Neural crest cell (in vitro differentiated cells): ENCODE results near the gene STIM2. TPM values are rescaled to one million over a fixed set of nuclear protein-coding genes. Genes with fewer than 3 reads are reported as not detected.

Experiments
- DNase-seq: peaks from one replicate; pipeline ENCODE4 v3.0.0; 2021; ENCODE audit warnings: low read depth, mixed read lengths, low spot score
- H3K27ac Mint-ChIP-seq: one replicate; pipeline ENCODE4 v1.8.0; 2021; ENCODE audit warnings: mild to moderate bottlenecking, mixed read lengths; ENCODE audit not compliant: unreplicated experiment
- H3K27me3 Mint-ChIP-seq: 2 replicates; pipeline ENCODE4 v1.8.0; 2021; ENCODE audit warnings: low read depth, mild to moderate bottlenecking, mixed read lengths
- H3K36me3 Mint-ChIP-seq: 2 replicates; pipeline ENCODE4 v1.8.0; 2021; ENCODE audit warnings: low read depth, mild to moderate bottlenecking, mixed read lengths
- H3K4me1 Mint-ChIP-seq: 2 replicates; pipeline ENCODE4 v1.8.0; 2021; ENCODE audit warnings: mixed read lengths
- H3K4me3 Mint-ChIP-seq: one replicate; pipeline ENCODE4 v1.8.0; 2021; ENCODE audit warnings: mild to moderate bottlenecking, mixed read lengths
- H3K9me3 Mint-ChIP-seq: 2 replicates; pipeline ENCODE4 v1.8.0; 2021; ENCODE audit warnings: mixed read lengths
- total RNA-seq: library from RNA; stranded (reverse); gene quantifications from 2 replicates; pipeline ENCODE4 v1.2.1, GENCODE V29; 2021
- TF ChIP-seq, protein P1 (sequence below): fragments of 200-600 bp; sonication (generic); conservative IDR thresholded peaks from 2 replicates; pipeline ENCODE4 v1.5.0; 2021; ENCODE audit warnings: antibody characterized with exemption, mild to moderate bottlenecking

STIM2 gene
- total RNA-seq, 1 donor from 2014 or later = 30.5 TPM

DNA sequence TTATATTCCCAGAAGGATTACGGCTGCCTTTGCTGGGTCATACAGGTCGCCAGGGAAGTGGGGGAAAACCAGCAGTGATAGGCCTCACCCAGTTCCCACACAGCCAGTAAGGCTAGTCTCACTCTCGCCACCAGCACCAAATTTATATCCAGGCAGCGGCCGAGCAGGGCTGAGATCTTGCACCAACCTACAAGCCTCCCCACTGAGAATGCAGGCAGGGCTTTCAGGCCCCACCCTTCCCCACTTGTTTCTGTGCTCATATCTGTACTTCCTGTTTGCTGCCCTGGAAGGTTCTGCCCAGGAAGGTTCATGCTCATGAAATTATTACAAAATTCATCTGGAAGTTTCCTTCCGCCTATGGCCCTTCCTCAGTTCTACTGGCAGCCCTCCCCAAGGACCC is 179.7 kb downstream of the STIM2 start:
- Mint-ChIP-seq H3K4me1 (no peaks in the 10 kb centered on the region), H3K27me3 (peaks cover 8% of the 10 kb centered on the region), H3K9me3 (peaks cover 14% of the 10 kb centered on the region), H3K4me3 (no peak overlapping the region), H3K27ac (peak overlapping the region; percentile 48), H3K36me3 (peaks cover 10% of the 10 kb centered on the region)
- TF ChIP-seq, protein P1, sequence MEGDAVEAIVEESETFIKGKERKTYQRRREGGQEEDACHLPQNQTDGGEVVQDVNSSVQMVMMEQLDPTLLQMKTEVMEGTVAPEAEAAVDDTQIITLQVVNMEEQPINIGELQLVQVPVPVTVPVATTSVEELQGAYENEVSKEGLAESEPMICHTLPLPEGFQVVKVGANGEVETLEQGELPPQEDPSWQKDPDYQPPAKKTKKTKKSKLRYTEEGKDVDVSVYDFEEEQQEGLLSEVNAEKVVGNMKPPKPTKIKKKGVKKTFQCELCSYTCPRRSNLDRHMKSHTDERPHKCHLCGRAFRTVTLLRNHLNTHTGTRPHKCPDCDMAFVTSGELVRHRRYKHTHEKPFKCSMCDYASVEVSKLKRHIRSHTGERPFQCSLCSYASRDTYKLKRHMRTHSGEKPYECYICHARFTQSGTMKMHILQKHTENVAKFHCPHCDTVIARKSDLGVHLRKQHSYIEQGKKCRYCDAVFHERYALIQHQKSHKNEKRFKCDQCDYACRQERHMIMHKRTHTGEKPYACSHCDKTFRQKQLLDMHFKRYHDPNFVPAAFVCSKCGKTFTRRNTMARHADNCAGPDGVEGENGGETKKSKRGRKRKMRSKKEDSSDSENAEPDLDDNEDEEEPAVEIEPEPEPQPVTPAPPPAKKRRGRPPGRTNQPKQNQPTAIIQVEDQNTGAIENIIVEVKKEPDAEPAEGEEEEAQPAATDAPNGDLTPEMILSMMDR = no peak
- no peak for DNase-seq

DNA sequence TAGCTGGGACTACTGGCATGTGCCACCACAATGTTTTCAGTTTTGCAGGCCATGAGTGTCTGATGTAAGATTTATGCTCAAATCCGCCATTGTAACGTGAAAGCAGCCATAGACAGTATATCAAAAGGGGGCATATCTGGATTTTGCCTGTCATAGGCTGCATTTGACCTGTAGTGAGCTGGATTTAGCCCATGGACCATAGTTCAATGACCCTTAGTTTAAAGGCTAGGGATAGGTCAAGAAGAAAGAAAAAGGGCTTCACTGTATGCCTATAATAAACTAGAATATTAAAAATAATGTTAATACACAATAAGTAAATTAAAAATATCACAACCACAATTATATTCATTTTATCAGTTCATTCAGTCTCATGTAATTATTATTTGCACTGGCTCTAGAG is 181.8 kb downstream of the STIM2 start:
- Mint-ChIP-seq H3K9me3 (peaks cover 6% of the 10 kb centered on the region), H3K36me3 (peaks cover 2% of the 10 kb centered on the region), H3K4me3 (no peak overlapping the region), H3K4me1 (no peaks in the 10 kb centered on the region), H3K27me3 (peaks cover 15% of the 10 kb centered on the region), H3K27ac (no peak overlapping the region)
- TF ChIP-seq, protein P1 = no peak
- DNase-seq = no peak

DNA sequence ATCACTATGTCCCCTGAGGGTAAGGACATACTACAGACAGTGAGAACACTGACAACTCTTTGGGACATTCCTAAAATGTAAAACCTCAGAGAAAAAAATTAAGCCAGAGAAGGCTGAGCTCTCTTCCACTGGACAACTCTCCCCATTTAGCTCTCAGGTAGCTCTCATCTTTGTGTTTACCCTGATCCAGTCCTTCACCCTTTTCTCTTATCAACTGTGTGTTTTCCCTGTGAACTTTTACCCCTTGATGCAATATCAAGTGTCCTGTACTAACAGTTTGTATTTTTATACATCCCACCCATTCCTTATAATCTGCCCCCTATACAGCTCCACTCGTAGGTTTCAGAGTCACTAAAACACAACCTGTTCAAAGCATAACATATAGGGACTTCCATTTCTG is 182.6 kb downstream of the STIM2 start:
- no peak for DNase-seq
- H3K4me3 Mint-ChIP-seq = no peak overlapping the region
- H3K36me3 Mint-ChIP-seq = peaks cover 2% of the 10 kb centered on the region
- peaks cover 3% of the 10 kb centered on the region for H3K9me3 Mint-ChIP-seq
- no peaks in the 10 kb centered on the region for H3K4me1 Mint-ChIP-seq
- no peak overlapping the region for H3K27ac Mint-ChIP-seq
- H3K27me3 Mint-ChIP-seq = peaks cover 15% of the 10 kb centered on the region
- TF ChIP-seq, protein P1 = no peak

DNA sequence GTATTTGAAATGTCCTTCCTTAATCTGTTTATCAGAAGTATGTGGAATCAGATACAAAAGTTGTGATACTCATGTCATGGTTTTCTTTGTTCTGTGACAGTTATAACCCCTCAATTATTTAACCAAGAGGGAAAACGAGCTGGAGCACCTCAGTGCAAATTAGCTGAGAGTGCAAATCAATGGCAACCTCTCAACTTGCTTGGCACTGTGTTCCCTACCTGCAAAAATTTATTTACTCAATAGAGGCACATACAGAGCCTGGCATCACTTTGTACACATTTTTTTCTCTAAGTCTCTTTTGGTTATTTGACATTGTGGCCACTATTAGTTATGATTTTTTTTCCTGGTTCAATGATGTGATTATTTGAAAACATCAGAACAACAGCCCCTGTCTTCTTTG is 186.2 kb downstream of the STIM2 start:
- Mint-ChIP-seq H3K27ac (no peak overlapping the region), H3K27me3 (peaks cover 15% of the 10 kb centered on the region), H3K9me3 (no peaks in the 10 kb centered on the region), H3K4me1 (peaks cover 4% of the 10 kb centered on the region), H3K36me3 (peaks cover 2% of the 10 kb centered on the region), H3K4me3 (no peak overlapping the region)
- DNase-seq = no peak
- TF ChIP-seq, protein P1 = no peak

DNA sequence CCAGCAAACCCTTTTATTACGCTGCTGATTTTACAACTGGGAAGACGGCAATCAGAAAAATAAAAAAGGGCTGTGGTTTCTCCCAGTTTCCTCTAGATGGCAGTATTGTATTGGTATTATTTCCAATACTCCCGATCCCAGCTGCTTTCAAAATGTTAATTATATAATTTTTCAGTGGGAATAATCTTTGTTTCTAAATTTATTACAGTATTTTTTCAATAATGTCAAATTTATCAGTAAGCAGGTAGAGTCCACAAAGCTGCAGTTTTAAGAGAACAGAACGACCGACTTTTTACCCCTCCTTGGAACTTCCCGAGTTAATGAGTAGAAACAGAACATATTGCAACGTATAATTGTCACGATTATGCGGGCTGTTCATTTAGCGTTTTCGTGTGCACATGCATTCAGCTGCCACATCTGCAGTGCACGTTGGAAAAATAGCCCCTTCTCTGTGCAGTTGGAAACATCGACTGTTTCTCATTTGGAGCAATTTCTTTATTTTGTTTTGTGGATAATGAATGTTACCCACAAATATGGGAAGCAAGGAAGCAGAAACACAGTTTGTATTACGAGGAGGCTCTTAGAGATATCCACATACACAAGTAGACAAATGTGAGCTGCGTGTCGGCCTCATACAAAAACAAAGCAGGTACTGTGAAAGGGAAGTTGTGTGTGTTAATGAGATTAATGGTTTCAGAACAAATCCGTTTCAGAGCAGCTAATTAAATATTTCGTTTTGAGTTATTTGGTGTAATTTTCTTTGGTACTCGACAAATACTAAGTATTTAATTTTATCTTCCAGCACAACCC is 188.0 kb downstream of the STIM2 start:
- no peak overlapping the region for H3K27ac Mint-ChIP-seq
- H3K27me3 Mint-ChIP-seq = peaks cover 15% of the 10 kb centered on the region
- TF ChIP-seq, protein P1 = peak; percentile 91
- H3K36me3 Mint-ChIP-seq = peaks cover 2% of the 10 kb centered on the region
- H3K9me3 Mint-ChIP-seq = no peaks in the 10 kb centered on the region
- no peak overlapping the region for H3K4me3 Mint-ChIP-seq
- H3K4me1 Mint-ChIP-seq = peaks cover 4% of the 10 kb centered on the region
- DNase-seq = no peak
